Peyer's patch (tissue), 4 donors: ENCODE data around the gene VANGL2. TPM values are rescaled to one million over a fixed set of nuclear protein-coding genes. Genes with fewer than 3 reads are reported as not detected.
"Not testable (repeated sequence)": the region's sequence is repeated elsewhere in the genome, so short reads cannot be mapped to it uniquely, and the experiment has no call there.

Experiments used
- DNase-seq, 3 donors: peaks; one replicate each; pipeline ENCODE4 v3.0.0-alpha.2; 2017 to 2019
- H3K27ac ChIP-seq, 4 donors: fragments of 200-600 bp; sonication (generic); one replicate each; pipeline ENCODE4 v1.5.1; 2016 to 2019
- H3K27me3 ChIP-seq, 2 donors: fragments of 200-600 bp; sonication (generic); one replicate each; pipeline ENCODE4 v1.5.1; 2019
- H3K36me3 ChIP-seq, 3 donors: fragments of 200-600 bp; sonication (generic); one replicate each; pipeline ENCODE4 v1.5.1; 2016 to 2019
- H3K4me1 ChIP-seq, 4 donors: fragments of 200-600 bp; sonication (generic); one replicate each; pipeline ENCODE4 v1.5.1; 2016 to 2019
- H3K4me3 ChIP-seq, 4 donors: fragments of 200-600 bp; sonication (generic); 1 replicate in 3 of 4; 2 replicates in 1 of 4; pipeline ENCODE4 v1.5.1; 2016 to 2019; ENCODE audit warnings: mild to moderate bottlenecking in 1 of 4
- H3K9me3 ChIP-seq, 4 donors: fragments of 200-600 bp; sonication (generic); one replicate each; pipeline ENCODE4 v1.5.1; 2016 to 2019; ENCODE audit warnings: mild to moderate bottlenecking in 1 of 4
- POLR2A ChIP-seq, 2 donors: fragments of 450-650 bp; IDR thresholded peaks; one replicate each; pipeline ENCODE4 v1.5.1; 2017; ENCODE audit warnings: antibody characterized with exemption in 2 of 2, mild to moderate bottlenecking in 2 of 2, moderate library complexity in 2 of 2
- total RNA-seq, 4 donors: library from RNA; depleted of rRNA; stranded (reverse); fragments of >200 nt; gene quantifications; one replicate each; pipeline ENCODE4 v1.1.0, GENCODE V29; 2016
- TF ChIP-seq, protein P1 (sequence below), 6 experiments: fragments of 450-650 bp in 4 of 6; fragments of 200-600 bp in 2 of 6; sonication (generic) in 1 of 6; IDR thresholded peaks; one replicate each; pipeline ENCODE4 v1.5.1; 2017 to 2019; ENCODE audit warnings: antibody characterized with exemption in 6 of 6, mild to moderate bottlenecking in 3 of 6, moderate library complexity in 1 of 6

The VANGL2 gene
- total RNA-seq, 4 donors from 2014 or later, result 2.1 to 6.8 (median 4.1) TPM

- no peak for DNase-seq
- Histone ChIP-seq H3K4me1 (peaks cover 0 to 9% (median 0%) of the 10 kb centered on the region in 4 donors), H3K9me3 (no peaks in the 10 kb centered on the region), H3K27me3 (no peaks in the 10 kb centered on the region), H3K27ac (no peak overlapping the region), H3K4me3 (no peak overlapping the region), H3K36me3 (no peaks in the 10 kb centered on the region)
- TF ChIP-seq, protein P1, sequence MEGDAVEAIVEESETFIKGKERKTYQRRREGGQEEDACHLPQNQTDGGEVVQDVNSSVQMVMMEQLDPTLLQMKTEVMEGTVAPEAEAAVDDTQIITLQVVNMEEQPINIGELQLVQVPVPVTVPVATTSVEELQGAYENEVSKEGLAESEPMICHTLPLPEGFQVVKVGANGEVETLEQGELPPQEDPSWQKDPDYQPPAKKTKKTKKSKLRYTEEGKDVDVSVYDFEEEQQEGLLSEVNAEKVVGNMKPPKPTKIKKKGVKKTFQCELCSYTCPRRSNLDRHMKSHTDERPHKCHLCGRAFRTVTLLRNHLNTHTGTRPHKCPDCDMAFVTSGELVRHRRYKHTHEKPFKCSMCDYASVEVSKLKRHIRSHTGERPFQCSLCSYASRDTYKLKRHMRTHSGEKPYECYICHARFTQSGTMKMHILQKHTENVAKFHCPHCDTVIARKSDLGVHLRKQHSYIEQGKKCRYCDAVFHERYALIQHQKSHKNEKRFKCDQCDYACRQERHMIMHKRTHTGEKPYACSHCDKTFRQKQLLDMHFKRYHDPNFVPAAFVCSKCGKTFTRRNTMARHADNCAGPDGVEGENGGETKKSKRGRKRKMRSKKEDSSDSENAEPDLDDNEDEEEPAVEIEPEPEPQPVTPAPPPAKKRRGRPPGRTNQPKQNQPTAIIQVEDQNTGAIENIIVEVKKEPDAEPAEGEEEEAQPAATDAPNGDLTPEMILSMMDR (IDR thresholded peaks at IDR 0.05), result peak; percentile 51 to 97 (median 92)
- no peak for TF ChIP-seq POLR2A (IDR thresholded peaks at IDR 0.05)
These were observed 23.7 kb upstream of the VANGL2 start for GRCh38 chr1:160376525-160377131.

DNA sequence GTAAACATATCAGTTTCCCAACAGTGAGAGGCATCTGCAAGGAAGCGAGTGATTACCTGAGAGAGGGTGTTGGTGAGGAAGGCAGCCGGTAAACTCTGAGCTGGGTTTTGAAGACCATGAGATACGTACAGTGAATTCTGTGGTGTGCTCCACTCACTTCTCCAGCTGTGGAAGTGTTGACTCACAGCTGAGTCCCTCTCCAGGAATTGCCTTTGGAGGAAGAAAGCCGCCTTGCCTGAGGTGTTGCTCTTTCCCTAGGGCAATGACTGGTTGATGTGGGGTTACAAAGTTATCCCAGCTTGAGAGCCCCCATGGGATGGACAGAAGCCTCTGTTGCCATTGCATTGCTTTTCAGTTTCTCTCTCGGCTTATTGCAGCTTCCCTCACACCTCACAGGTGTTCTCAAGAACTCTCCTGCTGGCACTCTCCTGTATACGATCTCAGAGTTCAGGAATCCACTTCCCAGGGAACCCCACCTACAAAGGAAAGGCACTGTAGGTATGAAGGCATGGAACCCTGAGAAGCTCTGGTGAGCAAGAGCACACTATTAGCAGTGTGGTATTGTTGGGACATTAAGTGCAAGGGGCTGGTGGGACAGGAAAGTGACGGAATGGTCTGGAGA, 22.7 kb upstream of the VANGL2 start:
- no peaks in the 10 kb centered on the region for H3K27me3 ChIP-seq
- no peak for TF ChIP-seq POLR2A (IDR thresholded peaks at IDR 0.05)
- TF ChIP-seq, protein P1 (IDR thresholded peaks at IDR 0.05), result no peak
- H3K27ac ChIP-seq, result no peak overlapping the region
- H3K36me3 ChIP-seq, result no peaks in the 10 kb centered on the region
- no peak for DNase-seq
- no peaks in the 10 kb centered on the region for H3K9me3 ChIP-seq
- peaks cover 0 to 9% (median 0%) of the 10 kb centered on the region in 4 donors for H3K4me1 ChIP-seq
- no peak overlapping the region for H3K4me3 ChIP-seq

DNA sequence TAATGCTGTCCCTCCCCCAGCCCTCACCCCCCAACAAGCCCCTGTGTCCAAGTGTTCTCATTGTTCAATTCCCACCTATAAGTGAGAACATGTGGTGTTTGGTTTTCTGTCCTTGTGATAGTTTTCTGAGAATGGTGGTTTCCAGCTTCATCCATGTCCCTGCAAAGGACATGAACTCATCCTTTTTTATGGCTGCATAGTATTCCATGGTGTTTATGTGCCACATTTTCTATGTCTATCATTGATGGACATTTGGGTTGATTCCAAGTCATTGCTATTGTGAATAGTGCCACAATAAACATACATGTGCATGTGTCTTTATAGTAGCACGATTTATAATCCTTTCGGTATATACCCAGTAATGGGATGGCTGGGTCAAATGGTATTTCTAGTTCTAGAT, 15.6 kb upstream of the VANGL2 start:
- H3K4me3 ChIP-seq, H3K9me3 ChIP-seq, H3K4me1 ChIP-seq, DNase-seq, H3K36me3 ChIP-seq, H3K27me3 ChIP-seq, H3K27ac ChIP-seq: not testable (repeated sequence)

GRCh38 chr1:160388406-160388805, 12.0 kb upstream of the VANGL2 start:
- not testable (repeated sequence) for H3K36me3 ChIP-seq, H3K9me3 ChIP-seq, H3K27me3 ChIP-seq, H3K4me1 ChIP-seq, DNase-seq, H3K27ac ChIP-seq, H3K4me3 ChIP-seq

- Histone ChIP-seq H3K27me3 (no peaks in the 10 kb centered on the region), H3K36me3 (no peaks in the 10 kb centered on the region)
- DNase-seq, result no peak
These were observed 5.7 kb upstream of the VANGL2 start for GRCh38 chr1:160394673-160395072.

DNA sequence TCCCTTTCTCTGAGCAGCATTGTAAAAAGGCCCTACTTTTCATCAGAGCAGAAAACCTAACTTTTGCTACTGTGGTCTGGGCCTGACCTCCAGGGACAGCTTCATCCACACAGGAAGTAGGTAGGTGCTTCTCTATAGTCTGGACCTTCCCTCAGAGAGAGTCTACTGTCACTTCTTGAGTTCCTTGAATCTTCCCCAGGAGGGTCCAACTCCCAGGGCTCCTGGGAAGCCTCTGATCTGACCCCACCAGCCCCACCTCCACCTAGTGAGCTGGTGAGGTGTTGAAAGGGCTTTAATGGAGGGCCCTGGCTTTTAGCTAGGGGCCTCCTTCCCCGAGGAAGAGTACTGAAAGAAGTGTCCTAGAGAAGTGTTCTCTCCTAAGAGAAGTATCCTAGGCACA, 2.7 kb upstream of the VANGL2 start:
- TF ChIP-seq, protein P1 (IDR thresholded peaks at IDR 0.05), result no peak
- TF ChIP-seq POLR2A (IDR thresholded peaks at IDR 0.05), result no peak
- Histone ChIP-seq H3K27ac (peak overlapping the region in 1 of 4 donors; percentile 28), H3K4me1 (peaks cover 0 to 21% (median 0%) of the 10 kb centered on the region in 4 donors), H3K27me3 (no peaks in the 10 kb centered on the region), H3K4me3 (no peak overlapping the region), H3K9me3 (no peaks in the 10 kb centered on the region), H3K36me3 (no peaks in the 10 kb centered on the region)
- DNase-seq, result no peak

More at GRCh38 chr1:160394673-160395072, 5.7 kb upstream of the VANGL2 start:
- no peak for TF ChIP-seq POLR2A (IDR thresholded peaks at IDR 0.05)
- H3K4me3 ChIP-seq, result no peak overlapping the region
- no peak overlapping the region for H3K27ac ChIP-seq
- H3K9me3 ChIP-seq, result no peaks in the 10 kb centered on the region
- peaks cover 0 to 3% (median 0%) of the 10 kb centered on the region in 4 donors for H3K4me1 ChIP-seq

DNA sequence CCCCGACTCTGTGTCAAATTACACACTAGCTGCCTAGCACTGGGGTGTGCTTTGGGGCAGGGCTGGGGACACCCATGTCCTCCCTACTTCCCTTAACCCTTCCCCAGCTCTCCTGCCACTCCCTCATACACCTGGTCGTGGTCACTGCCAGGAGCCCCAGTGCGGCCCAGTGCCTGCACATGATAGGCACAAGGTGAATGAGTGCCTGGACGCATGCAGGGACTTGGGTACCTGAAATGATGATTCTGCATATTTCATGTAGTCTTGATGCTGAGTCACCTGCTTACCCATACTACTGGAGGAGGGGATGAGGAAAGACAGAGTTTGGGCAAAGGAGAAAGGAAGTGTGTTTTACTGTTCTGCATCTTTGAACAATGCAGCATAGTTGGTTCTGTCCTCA, 1.5 kb upstream of the VANGL2 start:
- DNase-seq, result no peak
- TF ChIP-seq, protein P1 (IDR thresholded peaks at IDR 0.05), result no peak
- no peak for TF ChIP-seq POLR2A (IDR thresholded peaks at IDR 0.05)
- Histone ChIP-seq H3K4me3 (no peak overlapping the region), H3K27ac (no peak overlapping the region), H3K9me3 (no peaks in the 10 kb centered on the region), H3K27me3 (no peaks in the 10 kb centered on the region), H3K4me1 (peaks cover 0 to 21% (median 0%) of the 10 kb centered on the region in 4 donors), H3K36me3 (no peaks in the 10 kb centered on the region)
